IPS-NIHi7 (cell line): ENCODE data around the gene OR4D9.

Source experiments
- DNase-seq: peaks from one replicate; pipeline ENCODE4 v3.0.0; 2012; ENCODE audit warnings: mixed read lengths; ENCODE audit errors: extremely low spot score

Gene OR4D9

GRCh38 chr11:59550842-59551658 lies 39.7 kb downstream of the OR4D9 start:
- no peak for DNase-seq

- no peak for DNase-seq
Observed at GRCh38 chr11:59551659-59552521, 40.6 kb downstream of the OR4D9 start.

GRCh38 chr11:59552844-59553243 lies 41.5 kb downstream of the OR4D9 start:
- no peak for DNase-seq

- no peak for DNase-seq
Observed at GRCh38 chr11:59553323-59553722, 42.0 kb downstream of the OR4D9 start.

GRCh38 chr11:59555601-59556114 lies 44.3 kb downstream of the OR4D9 start:
- no peak for DNase-seq

GRCh38 chr11:59556115-59556916 lies 45.0 kb downstream of the OR4D9 start:
- DNase-seq, result peak; percentile 38

GRCh38 chr11:59556917-59557348 lies 45.6 kb downstream of the OR4D9 start:
- no peak for DNase-seq

GRCh38 chr11:59558270-59558643 lies 46.9 kb downstream of the OR4D9 start:
- no peak for DNase-seq

GRCh38 chr11:59559886-59560285 lies 48.5 kb downstream of the OR4D9 start:
- no peak for DNase-seq

- peak; percentile 58 for DNase-seq
Observed at GRCh38 chr11:59560290-59560701, 49.0 kb downstream of the OR4D9 start.

- DNase-seq, result peak; percentile 77
Observed at GRCh38 chr11:59560702-59561473, 49.5 kb downstream of the OR4D9 start.

GRCh38 chr11:59562292-59562691 lies 51.0 kb downstream of the OR4D9 start:
- no peak for DNase-seq
